Adrenal gland (tissue), 19 donors: ENCODE results near the gene MLF1. TPM values are rescaled to one million over a fixed set of nuclear protein-coding genes. Genes with fewer than 3 reads are reported as not detected.
A peak's percentile ranks its signal among the peaks of the same experiment; 100 is the strongest.

Source experiments
- DNase-seq, 7 donors: peaks; one replicate each; pipeline ENCODE4 v3.0.0-alpha.2; 2019 to 2020
- H3K27ac ChIP-seq, 5 donors: fragments of 200-600 bp; sonication (generic) in 4 of 5; 1 replicate in 3 of 5; 2 replicates in 2 of 5; pipeline versions ENCODE4 v1.5.1 to v1.8.0; 2016 to 2020; ENCODE audit warnings: mild to moderate bottlenecking in 1 of 5
- H3K27me3 ChIP-seq: fragments of 200-600 bp; 2 replicates; pipeline ENCODE4 v1.8.0; 2021
- H3K36me3 ChIP-seq, 2 donors: fragments of 200-600 bp; replicated peaks in 1 of 2; 1 replicate in 1 of 2; 2 replicates in 1 of 2; pipeline versions ENCODE4 v1.5.1 to v1.8.0; 2018 to 2022
- H3K4me1 ChIP-seq, 2 donors: fragments of 200-600 bp; replicated peaks in 1 of 2; 1 replicate in 1 of 2; 2 replicates in 1 of 2; pipeline versions ENCODE4 v1.5.1 to v1.8.0; 2018 to 2021
- H3K4me3 ChIP-seq, 4 donors: fragments of 200-600 bp; sonication (generic) in 3 of 4; one replicate each; pipeline ENCODE4 v1.5.1; 2016 to 2018
- H3K9me3 ChIP-seq, 3 donors: fragments of 200-600 bp; sonication (generic) in 1 of 3; replicated peaks in 1 of 3; 1 replicate in 2 of 3; 2 replicates in 1 of 3; pipeline versions ENCODE4 v1.5.1 to v1.8.0; 2016 to 2021
- CTCF ChIP-seq, 6 experiments: fragments of 450-650 bp in 4 of 6; fragments of 200-600 bp in 2 of 6; sonication (generic) in 1 of 6; IDR thresholded peaks; 1 replicate in 5 of 6; 2 replicates in 1 of 6; pipeline versions ENCODE4 v1.5.1 to v1.8.0; 2016 to 2021; ENCODE audit warnings: antibody characterized with exemption in 6 of 6, mild to moderate bottlenecking in 2 of 6, moderate library complexity in 1 of 6
- POLR2A ChIP-seq, 2 donors: fragments of 450-650 bp; IDR thresholded peaks; one replicate each; pipeline ENCODE4 v1.6.1; 2017; ENCODE audit warnings: antibody characterized with exemption in 2 of 2, mild to moderate bottlenecking in 2 of 2, moderate library complexity in 1 of 2
- WGBS, 4 donors: extraction: QIAGEN DNeasy Blood & Tissue Kit in 2 of 4; methylation state at CpG; one replicate each; pipeline versions ENCODE4 v1.1.5 to v1.1.7; 2013 to 2017; 5-methylcytosine and 5-hydroxymethylcytosine counted together
- intact Hi-C, 2 donors: fragments of 100-400 bp; cut with DNase I; formaldehyde crosslinking; loops; one replicate each; pipeline versions ENCODE4 v1.14.1 to v1.15.0; 2022 to 2023
- long read RNA-seq, 10 donors: library from polyadenylated mRNA in 3 of 10; unstranded in 2 of 10; stranded (forward) in 1 of 10; transcript quantifications; one replicate each; pipeline ENCODE4 v2.0.0 and lab custom pipeline, GENCODE V29; 2021 to 2026
- polyA plus RNA-seq, 3 donors: library from polyadenylated mRNA; stranded (reverse); fragments of 200-250 nt in 2 of 3; fragments of 350-450 nt in 1 of 3; fragmentation: Illumina TruSeq in 1 of 3; extraction: RNeasy Lipid Tissue Mini Kit (QIAGEN cat#74804) in 1 of 3; gene quantifications; one replicate each; pipeline ENCODE4 v1.2.3, GENCODE V29; 2013 to 2014
- total RNA-seq, 9 donors: library from RNA; depleted of rRNA in 4 of 9; stranded (reverse); fragments of >200 nt in 4 of 9; fragments of 120-200 nt in 1 of 9; fragmentation: NEBNext Ultra II Directional in 1 of 9; extraction: Animal tissue kit (Norgen Biotek cat#: 25700) in 1 of 9; gene quantifications; one replicate each; pipeline versions ENCODE4 v1.1.0 to v1.2.4, GENCODE V29; 2013 to 2023
- donor health status: healthy with polysubstance abuse.
- donor health status: Bipolar disorder and iron deficiency.
- donor health status: DM: yes; HTN: yes; CAD: no.
- donor health status: DM: no; HTN: no; CAD: no.
- donor health status: DM: no; HTN: no; CAD: no.
- donor health status: DM: yes; HTN: yes; CAD: no.

Gene MLF1, protein sequence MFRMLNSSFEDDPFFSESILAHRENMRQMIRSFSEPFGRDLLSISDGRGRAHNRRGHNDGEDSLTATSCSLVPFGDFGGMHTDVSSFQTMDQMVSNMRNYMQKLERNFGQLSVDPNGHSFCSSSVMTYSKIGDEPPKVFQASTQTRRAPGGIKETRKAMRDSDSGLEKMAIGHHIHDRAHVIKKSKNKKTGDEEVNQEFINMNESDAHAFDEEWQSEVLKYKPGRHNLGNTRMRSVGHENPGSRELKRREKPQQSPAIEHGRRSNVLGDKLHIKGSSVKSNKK
- 10 to 100 TPM in 3 of 9 donors, 1 to 10 TPM in 6; 4.3 to 38.0 (median 7.4) TPM for total RNA-seq
- polyA plus RNA-seq: 1 to 10 TPM; 3.7 to 9.0 (median 4.7) TPM
- long read RNA-seq, donor 1, transcript MLF1-201 (7 exons, 2,203 nt): major isoform, 6 of 8 reads
- long read RNA-seq, donor 1, partial matches to known transcripts: 0 of 8 reads
- long read RNA-seq, donor 1, other reads (novel, unspliced or antisense): 0 of 8 reads
- long read RNA-seq, donor 2, transcript MLF1-201 (7 exons, 2,203 nt): major isoform, 6 of 10 reads
- long read RNA-seq, donor 2, partial matches to known transcripts: 0 of 10 reads
- long read RNA-seq, donor 2, other reads (novel, unspliced or antisense): 0 of 10 reads
- long read RNA-seq, donor 3, transcript MLF1-201 (7 exons, 2,203 nt): major isoform, 6 of 16 reads
- long read RNA-seq, donor 3, partial matches to known transcripts: 10 of 16 reads
- long read RNA-seq, donor 3, other reads (novel, unspliced or antisense): 0 of 16 reads
- long read RNA-seq, donor 4, transcript MLF1-201 (7 exons, 2,203 nt): major isoform, 5 of 8 reads
- long read RNA-seq, donor 4, partial matches to known transcripts: 0 of 8 reads
- long read RNA-seq, donor 4, other reads (novel, unspliced or antisense): 2 of 8 reads
- long read RNA-seq, donor 5, transcript MLF1-201 (7 exons, 2,203 nt): major isoform, 7 of 14 reads
- long read RNA-seq, donor 5, partial matches to known transcripts: 0 of 14 reads
- long read RNA-seq, donor 5, other reads (novel, unspliced or antisense): 3 of 14 reads
- long read RNA-seq, donor 6, partial matches to known transcripts: 1 of 7 reads
- long read RNA-seq, donor 6, other reads (novel, unspliced or antisense): 0 of 7 reads
- long read RNA-seq, donor 7, partial matches to known transcripts: 0 of 3 reads
- long read RNA-seq, donor 7, other reads (novel, unspliced or antisense): 0 of 3 reads
- long read RNA-seq, donor 8, transcript MLF1-202 (7 exons, 2,222 nt): minor isoform, 7 of 16 reads
- long read RNA-seq, donor 8, transcript MLF1-201 (7 exons, 2,203 nt): major isoform, 8 of 16 reads
- long read RNA-seq, donor 8, partial matches to known transcripts: 0 of 16 reads
- long read RNA-seq, donor 8, other reads (novel, unspliced or antisense): 0 of 16 reads
- long read RNA-seq, donor 9, transcript MLF1-201 (7 exons, 2,203 nt): major isoform, 9 of 10 reads
- long read RNA-seq, donor 9, partial matches to known transcripts: 0 of 10 reads
- long read RNA-seq, donor 9, other reads (novel, unspliced or antisense): 0 of 10 reads
- long read RNA-seq, donor 10, transcript MLF1-202 (7 exons, 2,222 nt): major isoform, 5 of 7 reads
- long read RNA-seq, donor 10, partial matches to known transcripts: 0 of 7 reads
- long read RNA-seq, donor 10, other reads (novel, unspliced or antisense): 0 of 7 reads

- Histone ChIP-seq H3K27ac (peak within 1 kb of the TSS in 2 of 5 donors; percentile 45 to 64), H3K4me1 (no peaks in the 10 kb centered on the region), H3K4me3 (peak within 1 kb of the TSS; percentile 7 to 81 (median 50)), H3K36me3 (no peaks in the 10 kb centered on the region), H3K9me3 (no peaks in the 10 kb centered on the region), H3K27me3 (no peaks in the 10 kb centered on the region)
- DNase-seq: peak; percentile 96 to 99 (median 97)
- intact Hi-C loops: no loop called here
- TF ChIP-seq CTCF (IDR thresholded peaks at IDR 0.05): no peak
- peak; percentile 54 to 77 for TF ChIP-seq POLR2A (IDR thresholded peaks at IDR 0.05)
- 0 to 2% (median 1%) methylated on average over 30 to 51 of the region's 51 CpGs for WGBS, 4 donors
Observed at GRCh38 chr3:158570999-158571702, at the start of gene MLF1. Gene MLF1 (plus strand): TSS chr3:158571194. CDS start chr3:158571301, 107 bp downstream.

DNA sequence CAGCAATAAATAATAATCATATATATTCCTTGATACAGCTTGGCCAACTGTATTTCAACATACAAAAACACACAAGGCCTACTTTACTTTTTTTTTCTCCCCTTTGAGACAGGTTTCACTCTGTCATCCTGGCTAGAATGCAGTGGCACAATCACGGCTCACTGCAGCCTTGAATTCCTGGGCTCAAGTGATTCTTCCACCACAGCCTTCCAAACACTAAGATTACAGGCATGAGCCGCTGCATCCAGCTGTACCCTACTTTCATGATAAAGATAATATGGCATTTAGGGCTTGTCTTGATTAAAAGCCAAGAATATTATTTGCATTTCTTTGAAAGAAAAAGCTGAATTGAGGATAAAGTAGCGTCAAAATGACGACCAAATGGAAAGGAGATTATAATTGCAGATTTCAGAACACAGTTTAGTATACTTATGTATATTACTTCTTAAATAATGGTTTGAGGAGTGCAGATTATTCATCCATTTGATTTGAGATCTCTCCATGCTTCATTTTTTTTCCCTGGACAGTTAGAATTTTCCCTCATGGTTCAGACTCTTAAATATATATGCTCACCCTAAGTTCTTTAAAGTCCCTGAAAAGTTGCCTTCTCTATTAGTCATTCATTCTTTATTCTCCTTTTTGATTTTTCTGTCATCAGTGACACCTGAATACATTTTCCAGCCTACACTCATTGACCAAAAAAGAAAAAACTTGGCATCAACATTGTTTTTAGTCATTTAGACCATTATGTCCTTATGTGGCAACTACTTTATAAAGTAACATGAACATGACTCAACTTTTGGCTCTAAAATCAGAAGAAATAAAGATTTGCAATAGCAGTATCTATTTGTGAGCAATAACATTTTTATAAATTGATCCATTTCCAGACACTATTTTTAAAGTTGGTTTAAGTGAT, 48.5 kb upstream of the MLF1 start:
- peak in 1 of 7 donors; percentile 10 for DNase-seq
- H3K4me3 ChIP-seq: no peak overlapping the region
- H3K9me3 ChIP-seq: no peaks in the 10 kb centered on the region
- no peak overlapping the region for H3K27ac ChIP-seq
- H3K27me3 ChIP-seq: no peaks in the 10 kb centered on the region
- TF ChIP-seq POLR2A (IDR thresholded peaks at IDR 0.05) (no peak), CTCF (IDR thresholded peaks at IDR 0.05) (no peak)
- no peaks in the 10 kb centered on the region for H3K4me1 ChIP-seq
- H3K36me3 ChIP-seq: no peaks in the 10 kb centered on the region
- 66 to 77% (median 76%) methylated on average over 4 of the region's 4 CpGs for WGBS, 4 donors
- intact Hi-C loops: no loop called here

GRCh38 chr3:158528076-158528674, 42.8 kb upstream of the MLF1 start:
- WGBS, 4 donors: 88 to 95% (median 91%) methylated on average over 7 of the region's 7 CpGs
- DNase-seq: no peak
- Histone ChIP-seq H3K36me3 (no peaks in the 10 kb centered on the region), H3K4me1 (no peaks in the 10 kb centered on the region), H3K4me3 (no peak overlapping the region), H3K9me3 (no peaks in the 10 kb centered on the region), H3K27me3 (no peaks in the 10 kb centered on the region), H3K27ac (no peak overlapping the region)
- TF ChIP-seq CTCF (IDR thresholded peaks at IDR 0.05) (no peak), POLR2A (IDR thresholded peaks at IDR 0.05) (no peak)
- intact Hi-C loops: no loop called here
